CD4-positive, alpha-beta T cell treated with Interleukin-15 for 4 hours (primary cell): ENCODE data around the gene NAA10.

Experiments
- DNase-seq: peaks from one replicate; pipeline ENCODE4 v3.0.0-alpha.2; 2020; ENCODE audit warnings: low spot score

NAA10 gene

DNA sequence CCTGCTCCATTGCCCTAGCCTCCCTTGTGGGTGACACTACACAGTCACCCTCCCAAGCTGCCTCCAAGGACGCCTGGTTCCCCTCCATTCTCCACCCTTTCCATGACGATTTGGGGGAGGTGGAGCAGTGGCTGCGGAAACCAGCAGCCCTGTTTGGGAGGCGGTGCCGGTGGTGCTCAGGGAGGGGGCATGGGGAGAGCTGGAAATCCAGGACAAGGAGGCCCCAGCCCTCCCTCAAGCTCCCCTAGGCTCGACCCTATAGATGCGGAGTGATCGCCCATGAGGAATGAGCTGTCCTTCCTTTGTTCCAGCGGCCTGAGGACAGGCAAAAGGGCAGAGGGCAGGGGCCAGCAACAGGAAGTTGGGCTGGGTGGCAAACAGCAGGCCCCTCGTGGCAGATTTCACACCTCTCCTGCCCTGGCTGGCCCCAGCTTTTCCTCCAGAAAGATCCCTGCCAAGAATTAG is 13.2 kb upstream of the NAA10 start:
- DNase-seq, result no peak

DNA sequence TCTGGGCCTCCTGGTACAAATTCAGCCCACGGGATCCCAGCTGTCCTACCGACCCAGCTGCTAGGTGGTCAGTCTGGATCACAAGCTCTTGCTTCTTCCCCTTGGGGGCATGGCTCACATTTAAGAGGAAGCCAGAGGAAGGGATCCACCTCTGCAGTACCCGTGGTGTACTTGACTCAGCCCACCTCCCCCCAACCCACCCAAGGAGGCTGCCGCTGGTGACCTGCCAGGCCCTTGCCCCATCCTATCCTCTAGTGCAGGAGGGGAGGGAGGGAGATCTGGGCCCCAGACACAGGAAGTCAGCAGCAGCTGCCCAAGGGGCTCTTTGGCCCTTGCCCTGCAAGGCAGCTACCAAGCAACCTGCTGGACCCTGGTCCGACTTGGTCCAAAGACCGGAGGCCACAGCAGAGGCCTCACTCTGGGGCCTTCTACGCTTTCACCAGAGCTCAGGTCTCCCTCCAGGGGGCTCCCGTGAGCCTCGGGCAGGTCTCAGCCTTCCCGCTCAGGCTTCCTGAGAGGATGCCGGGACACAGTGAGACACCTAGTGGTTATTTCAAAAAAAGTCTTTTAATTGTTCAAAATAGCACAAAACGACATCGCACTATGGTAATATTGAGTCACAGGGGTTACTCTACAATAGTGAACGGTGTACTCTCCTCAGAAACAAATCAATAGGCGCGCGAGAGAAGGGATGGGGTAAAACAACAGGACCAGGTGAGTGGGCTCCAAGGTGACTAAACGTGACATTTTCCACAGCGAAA is 12.4 kb upstream of the NAA10 start:
- peak; percentile 82 for DNase-seq

DNA sequence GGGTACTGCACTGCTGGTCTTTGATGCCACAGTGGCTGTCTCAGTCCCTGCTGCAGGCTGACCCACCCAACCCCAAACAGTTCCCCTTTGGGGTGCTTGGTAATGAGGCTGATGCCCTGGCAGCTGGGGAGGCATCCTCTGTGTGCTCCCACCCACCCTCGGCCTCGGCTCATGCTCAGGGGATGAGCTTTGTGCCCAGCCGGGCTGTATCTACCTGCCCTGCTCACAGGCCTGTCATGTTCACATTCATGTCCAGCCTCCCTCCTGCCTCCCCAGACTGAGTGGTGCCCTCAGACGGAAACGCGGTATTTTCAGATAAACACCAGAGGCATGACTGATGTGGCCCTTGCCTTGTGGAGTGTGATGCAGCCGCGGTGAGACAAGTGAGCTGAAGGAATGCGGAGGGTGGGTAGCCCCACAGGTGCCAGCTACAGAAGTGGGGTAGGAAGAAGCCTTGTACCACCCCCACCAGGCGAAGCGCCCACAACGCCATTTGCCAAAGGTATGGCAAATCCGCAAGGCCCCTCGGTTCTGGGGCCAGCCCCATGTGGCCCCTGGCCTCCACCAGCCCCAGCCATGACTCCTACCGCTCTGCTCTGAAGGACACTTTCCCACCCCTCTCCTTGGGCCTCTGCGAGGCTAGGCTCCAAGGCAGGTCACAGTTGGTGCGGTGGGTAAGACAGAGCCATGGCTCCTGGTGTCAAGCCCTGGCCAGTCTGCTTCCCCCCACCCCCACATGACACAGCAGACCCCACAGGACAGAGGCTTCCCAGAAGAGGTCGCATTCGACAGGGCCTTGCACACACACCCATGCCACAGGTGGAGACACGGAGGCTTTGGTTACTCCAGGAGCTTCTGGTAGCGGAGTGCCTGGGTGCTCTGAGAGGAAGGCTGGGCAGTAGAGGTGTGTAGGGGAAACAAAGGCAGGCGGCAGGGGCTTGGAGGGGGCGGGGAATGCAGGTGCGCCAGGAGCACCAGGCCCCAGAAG is 11.4 kb upstream of the NAA10 start:
- DNase-seq, result no peak

DNA sequence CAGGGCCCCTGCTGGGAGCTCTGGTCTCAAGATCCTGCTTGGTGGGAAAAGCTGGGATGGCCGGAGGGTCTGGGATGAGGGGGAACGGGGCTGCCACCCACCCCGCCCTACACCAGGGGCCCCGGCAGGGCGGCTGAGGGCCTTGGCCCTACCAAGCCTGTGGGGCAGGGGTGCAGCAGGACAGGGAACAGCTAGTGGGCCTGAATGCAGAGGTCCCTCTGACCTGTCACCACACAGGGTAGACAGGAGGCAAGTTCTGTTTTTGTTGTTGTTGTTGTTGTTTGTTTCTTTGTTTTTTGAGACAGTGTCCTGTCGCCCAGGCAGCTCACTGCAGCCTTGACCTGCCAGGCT is 9.9 kb upstream of the NAA10 start:
- DNase-seq, result no peak

DNA sequence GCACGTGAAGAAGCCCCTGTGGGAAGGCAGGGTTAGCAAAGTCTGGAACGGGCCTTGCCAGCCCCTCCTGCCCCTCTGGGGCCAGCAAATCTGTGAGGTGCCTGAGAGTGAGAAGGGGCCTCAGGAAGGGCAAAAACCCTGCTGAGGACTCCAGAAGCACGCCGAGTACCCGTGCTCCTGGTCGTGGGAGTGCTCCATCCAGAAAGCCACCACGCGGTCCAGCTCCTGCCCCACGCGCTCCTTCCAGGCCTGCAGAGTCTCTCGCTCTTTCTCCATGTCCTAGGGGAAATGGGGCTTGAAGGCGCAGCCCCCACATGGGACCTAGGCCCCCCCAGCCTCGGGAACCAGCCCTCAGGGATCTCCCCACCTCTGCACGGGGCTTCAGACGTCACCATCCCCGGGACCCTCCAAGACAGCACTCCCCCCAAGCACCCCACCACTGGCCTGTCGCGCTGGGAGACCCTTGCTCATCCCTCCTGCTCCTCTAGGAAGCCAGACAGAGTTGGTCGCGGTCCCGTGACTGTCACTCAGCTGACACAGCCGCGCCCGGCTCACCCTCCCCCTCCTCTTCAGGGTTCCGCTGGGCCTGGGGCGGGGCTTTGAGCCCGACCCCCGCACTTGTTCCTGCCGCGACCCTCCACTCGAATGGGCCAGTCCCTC is 9.4 kb upstream of the NAA10 start, which contains the start of gene RENBP:
Gene RENBP (minus strand): TSS at position 504 of the 660 bp plus-strand sequence. CDS start 33 bp downstream, at position 471.
- peak; percentile 33 for DNase-seq

DNA sequence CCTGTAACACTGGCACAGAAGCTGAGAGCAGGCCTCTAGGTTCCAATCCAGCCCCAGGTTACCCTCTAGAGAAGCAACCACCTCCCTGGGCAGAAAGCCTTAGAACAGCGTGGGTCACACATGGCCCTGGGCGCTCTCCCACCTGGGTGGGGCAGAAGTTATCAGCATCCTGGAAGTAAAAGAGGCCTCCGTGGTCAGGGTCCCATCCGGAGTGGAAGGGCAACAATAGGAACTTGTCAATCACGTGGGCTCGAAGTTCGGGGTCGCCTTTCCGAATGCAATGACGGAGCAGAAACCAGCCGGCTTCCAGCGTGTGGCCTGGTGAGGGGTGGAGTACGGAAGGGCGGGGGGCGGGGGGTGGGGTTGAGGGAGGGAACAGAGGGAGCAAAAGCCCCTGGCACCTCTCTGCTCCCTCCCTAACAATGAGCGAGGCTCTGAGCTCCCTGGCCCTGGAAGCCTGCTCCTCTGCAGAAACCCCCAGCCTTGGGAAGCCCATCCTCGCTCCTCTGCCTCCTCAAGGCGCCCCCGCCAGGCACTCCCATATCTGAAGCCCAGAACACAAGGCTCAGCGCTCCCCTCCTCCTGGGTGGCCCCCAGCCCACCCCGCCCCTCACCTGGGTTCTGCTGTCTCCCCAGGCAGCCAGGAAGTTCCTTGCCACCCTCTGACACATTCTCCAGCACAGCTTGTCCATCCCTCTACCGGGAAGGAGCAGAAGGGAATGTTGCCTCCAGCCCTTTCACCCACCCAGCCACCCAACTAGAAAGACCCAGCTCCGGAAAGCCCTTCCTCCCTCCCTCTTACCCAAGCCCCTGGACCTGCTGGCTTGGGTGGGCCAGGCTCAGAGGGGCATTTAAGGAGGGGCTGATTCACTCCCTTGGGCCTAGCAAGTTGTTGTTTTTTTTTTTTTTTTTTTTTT is 6.8 kb upstream of the NAA10 start:
- no peak for DNase-seq

DNA sequence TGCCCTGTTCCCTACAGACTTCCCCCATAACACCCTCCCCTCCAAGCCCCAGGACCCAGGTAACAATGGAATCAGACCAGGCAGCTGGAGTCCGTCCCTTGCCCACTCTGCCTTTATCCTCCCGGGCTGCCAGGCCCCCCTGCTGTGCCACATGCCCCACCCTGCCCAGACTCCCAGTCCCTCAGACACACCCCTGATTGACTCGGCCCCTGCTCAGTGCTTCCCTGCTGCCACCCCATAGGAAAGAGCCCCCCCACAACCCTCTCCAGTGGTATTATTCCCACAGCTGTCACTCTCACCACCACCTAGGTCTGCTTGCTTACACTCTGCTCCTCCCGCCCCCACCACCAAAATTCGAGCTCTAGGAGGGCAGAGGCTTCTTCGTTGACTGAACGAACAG is 4.7 kb upstream of the NAA10 start:
- no peak for DNase-seq

DNA sequence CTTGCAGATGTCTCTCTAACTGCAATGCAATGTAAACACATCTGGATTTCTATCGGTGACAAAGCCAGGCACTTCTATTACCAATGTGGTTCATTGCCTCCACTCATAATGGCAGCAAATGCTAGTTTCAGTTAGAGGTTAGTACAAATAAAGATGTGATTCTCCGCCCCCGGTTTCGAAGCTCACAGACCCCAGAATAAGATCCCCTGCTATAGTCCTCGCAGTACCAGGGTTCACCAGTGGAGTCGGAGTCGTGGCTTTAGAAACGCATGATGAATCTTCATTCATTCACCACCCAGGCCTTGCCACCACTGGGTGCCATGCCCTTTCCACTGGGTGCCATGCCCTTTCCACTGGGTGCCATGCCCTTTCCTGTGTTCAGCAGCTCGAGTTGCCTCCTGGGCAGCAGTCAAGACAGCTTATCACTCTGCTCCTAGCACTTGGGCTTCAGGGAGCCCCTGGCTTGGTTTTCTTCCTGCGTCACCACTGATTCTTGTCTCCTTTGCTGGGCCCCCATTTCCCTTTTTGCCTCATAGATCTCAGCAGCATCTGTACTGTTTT is 3.5 kb upstream of the NAA10 start:
- DNase-seq, result no peak

DNA sequence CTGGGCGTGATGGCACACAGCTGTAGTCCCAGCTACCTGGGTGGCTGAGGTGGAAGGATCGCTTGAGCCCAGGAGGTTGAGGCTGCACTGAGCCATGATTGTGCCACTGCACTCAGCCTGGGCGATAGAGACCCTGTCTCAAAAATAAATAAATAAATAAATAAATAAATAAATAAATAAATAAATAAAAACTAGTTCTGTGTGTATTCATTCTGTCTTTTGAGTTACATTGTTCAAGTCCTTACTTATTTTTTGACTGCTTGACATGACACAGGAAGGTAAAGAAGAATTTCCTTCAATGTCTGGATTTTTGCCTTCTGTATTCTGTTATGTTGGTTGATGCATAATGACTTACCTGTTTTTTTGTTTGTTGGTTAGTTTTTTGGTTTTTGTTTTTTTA is 2.2 kb upstream of the NAA10 start:
- no peak for DNase-seq

DNA sequence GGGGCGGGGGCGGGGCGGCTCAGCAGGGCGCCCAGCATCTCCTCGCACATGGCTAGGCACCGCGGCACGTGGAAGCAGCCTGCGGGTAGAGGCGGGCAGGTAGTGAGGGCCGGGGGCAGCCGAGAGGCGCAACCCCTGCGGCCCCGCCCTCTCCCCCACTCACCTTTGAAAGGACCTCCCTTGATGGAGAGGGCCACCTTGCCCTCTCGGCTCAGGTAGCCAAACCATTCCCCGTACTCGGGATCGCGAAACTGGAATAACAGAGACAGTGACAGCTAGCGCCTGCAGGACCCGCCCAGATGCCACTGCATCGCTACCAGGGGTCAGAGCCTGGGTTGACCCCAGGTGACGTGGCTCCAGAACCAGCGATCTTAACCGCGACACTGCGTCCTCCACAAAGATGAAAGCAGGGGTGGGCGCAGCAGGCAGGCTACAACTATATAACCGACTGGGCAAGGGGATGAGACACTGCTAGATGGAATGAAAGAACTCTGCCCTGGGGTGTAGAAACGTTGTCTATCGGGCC is 552 bp upstream of the NAA10 start:
- no peak for DNase-seq

DNA sequence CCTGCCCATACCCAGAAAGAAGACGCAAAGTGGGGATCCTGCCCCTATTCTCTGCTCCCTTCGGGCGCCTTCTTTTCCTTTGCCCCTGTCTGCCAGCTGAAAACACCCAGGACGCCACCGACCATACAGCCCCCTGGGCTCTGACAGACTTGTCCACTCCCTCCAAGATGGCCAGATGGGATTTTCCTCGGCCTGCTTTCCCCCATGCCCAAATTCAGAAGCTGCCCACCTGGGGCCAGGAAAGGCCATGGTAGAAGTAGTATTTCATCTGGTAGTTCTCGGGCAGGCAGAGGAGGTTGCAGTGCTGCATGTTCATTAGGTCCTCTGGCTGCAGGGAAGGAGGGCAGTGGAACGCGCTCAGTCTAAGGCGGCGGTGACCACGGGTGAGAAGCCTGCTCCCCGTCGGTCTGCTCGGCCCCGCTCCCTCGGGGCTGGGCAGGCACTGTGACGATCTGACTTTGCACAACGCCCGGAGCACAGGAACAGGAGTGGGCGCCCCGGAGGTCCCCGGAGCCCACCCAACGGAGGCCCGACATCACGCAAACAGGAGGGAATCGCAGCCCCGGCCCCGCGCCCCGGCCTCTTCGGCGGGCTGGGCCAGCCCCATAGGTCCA is 582 bp downstream of the NAA10 start:
- no peak for DNase-seq

DNA sequence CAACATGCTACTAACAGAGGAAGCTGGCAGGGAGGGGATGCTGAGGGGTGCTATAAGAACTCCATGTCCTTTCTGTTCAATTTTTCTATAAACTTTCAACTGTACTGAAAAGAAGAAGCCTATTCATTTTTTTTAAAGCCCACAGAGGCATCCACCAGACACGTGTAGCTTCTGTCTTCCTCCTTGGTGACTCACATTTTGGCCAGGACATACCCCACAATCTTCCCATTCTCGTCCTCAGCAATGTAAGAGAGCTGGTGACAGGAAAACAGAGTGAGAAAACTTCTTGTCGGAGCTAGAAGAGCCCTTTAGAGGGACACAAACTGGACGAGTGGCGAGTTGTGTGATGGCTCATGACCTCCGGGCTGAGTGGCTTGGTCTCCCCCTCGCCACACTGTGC is 1.1 kb downstream of the NAA10 start:
- DNase-seq, result no peak

DNA sequence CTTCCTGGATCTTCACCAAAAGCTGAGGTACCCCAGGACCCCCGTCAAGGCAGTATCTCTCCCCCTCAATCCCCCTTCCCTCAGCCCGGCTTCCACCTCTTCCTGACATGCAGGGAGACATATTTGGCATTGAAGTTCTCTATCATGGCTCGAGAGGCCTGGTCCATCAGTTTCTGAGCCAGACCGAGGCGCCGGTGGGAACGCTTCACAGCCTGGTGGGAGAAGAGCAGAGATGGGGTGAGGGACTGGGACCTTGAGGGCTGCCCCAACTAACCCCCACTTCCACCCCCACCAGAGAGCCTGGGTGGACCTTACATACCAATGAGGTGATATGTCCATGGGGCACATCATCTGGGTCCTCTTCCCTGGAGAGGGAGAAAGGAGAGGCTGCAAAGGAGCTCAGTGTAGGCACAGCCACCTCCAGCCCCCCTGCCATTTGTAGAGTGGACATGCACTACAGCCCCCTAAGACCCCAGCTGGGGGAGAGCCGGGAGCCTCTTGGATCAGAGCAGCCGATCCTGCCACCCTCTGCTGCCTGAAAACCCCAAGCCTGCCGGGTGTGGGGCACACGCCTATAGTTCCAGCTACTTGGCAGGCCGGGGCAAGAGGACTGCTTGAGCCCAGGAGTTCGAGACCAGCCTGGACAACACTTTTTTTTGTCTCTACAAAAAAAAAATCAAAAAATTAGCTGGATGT is 2.5 kb downstream of the NAA10 start:
- no peak for DNase-seq

DNA sequence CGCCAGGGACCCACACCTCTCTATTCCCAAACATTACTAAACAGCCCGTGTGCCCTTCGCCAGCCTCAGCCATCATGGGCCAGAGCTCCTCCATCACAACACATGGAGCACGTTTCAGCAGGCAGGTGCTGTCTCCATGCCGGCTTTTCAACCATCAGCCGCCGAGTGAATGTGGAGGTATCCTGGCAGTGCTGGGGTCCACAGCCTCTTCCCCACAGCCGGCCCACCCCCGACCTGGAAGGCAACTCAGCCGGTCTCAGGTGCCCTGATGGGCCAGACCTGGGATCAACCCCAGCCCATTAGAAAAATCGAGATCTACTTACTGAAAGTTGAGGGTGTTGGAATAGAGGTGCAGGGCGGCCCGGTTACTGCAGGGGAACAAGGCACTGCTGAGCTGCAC is 3.1 kb downstream of the NAA10 start:
- no peak for DNase-seq

DNA sequence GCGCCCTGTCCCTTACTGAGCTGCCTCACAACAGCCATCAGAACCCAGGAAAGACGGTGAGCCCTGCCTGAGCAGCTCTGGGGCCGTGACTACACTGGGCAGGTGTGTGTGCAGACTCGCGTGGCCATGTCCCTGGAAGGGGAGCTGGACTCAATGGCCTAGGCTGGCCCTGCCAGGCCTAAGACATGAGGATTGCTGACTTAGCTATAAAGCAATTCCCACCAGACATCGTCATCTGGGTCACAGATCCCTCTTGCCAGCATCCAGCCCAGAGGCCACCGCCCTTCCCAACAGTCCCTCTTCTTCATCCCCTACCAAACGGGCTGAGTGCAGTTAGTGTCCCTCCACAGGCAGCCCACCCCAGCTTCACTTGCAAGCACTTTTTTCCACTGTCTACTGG is 3.7 kb downstream of the NAA10 start:
- DNase-seq, result no peak

DNA sequence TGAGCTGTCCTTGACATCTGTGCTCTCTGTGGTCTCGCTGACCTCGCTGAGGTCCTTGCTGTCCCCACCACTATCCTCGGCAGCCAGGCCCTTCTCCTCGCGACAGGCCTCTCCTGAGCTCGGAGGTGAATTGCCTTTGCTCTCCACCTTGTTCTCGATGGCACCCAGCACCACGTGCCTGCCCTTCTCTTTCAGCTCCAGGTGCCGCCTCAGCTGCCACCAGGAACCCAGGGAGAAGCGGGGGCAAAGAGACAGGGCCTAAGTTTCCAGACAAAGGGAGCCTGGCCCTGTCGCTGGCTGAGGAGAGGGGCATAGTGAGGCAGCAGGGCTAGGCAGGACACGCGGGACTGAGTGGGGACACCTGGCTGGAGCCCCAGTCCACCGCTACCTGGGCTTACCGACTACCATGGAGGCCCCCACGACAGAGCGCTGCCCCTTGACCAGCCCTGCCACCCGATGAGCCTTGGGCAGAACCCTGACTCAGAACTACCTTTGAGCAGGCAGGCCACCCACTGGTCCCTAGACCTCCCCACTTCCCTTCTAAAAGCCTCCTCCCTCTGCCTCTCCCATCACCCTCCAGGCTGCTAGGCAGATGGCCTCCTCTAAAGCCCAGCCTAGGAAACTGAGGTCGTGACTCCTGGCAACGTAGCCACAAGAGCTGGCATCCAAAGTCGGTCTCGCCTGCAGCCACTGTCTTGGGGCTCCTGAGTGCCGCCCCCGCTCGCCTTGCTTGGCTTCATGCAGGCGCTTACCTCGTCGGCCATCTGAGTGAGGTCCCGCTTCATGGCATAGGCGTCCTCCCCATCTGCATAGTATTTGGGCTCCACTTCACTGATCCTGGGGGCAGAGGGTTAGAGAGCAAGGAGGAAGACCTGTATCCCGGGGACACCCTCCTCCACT is 4.6 kb downstream of the NAA10 start:
- DNase-seq, result no peak

DNA sequence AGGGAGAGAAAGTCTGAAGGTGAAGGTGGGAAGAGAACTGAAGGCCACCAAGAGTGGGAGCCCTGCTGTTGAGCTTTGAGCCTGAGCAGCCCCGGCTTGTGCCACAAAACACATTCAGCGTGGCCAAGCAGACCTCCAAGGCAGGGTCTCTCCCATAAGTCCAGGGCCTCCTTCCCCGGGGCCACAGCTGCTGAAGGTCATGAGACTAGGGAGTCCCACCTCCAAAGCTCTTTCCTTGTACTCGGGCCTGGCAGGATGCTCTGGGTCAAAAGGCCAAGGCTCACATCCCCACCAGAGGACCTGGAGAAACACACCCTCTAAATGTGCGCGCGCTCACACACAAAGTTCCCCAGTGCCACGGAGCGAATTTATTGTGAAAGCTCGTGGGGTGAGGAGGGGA is 5.3 kb downstream of the NAA10 start:
- DNase-seq, result no peak

DNA sequence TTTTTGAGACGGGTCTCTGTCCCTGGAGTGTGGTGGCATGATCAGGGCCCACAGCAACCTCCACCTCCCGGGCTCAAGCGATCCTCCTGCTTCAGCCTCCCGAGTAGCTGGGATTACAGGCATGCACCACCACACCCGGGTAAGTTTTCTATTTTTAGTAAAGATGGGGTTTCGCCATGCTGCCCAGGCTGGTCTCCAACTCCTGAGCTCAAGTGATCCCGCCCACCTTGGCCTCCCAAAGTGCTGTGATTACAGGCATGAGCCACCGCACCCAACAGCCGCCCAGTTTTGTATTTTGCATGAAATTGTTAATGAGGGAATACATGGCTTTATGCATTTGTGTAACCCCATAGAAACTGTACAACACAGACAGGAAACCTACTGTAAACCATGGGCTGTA is 6.0 kb downstream of the NAA10 start:
- DNase-seq, result no peak
